Mesothelial cell of epicardium (in vitro differentiated cells): Measurements from ENCODE around the gene TMEM229A. TPM values are rescaled to one million over a fixed set of nuclear protein-coding genes. Genes with fewer than 3 reads are reported as not detected.
"Not testable (repeated sequence)": the region's sequence is repeated elsewhere in the genome, so short reads cannot be mapped to it uniquely, and the experiment has no call there.

Experiments
- DNase-seq, 2 experiments: peaks; one replicate each; pipeline ENCODE4 v3.0.0; 2021; ENCODE audit warnings: low spot score in 2 of 2; ENCODE audit not compliant: unreplicated experiment in 2 of 2
- H3K27ac Mint-ChIP-seq: 2 replicates; pipeline ENCODE4 v1.8.0; 2021; ENCODE audit warnings: mixed read lengths
- H3K27me3 Mint-ChIP-seq: 2 replicates; pipeline ENCODE4 v1.8.0; 2021; ENCODE audit warnings: low read depth, mixed read lengths
- H3K36me3 Mint-ChIP-seq: 2 replicates; pipeline ENCODE4 v1.8.0; 2021; ENCODE audit warnings: mixed read lengths
- H3K4me1 Mint-ChIP-seq: 2 replicates; pipeline ENCODE4 v1.8.0; 2021; ENCODE audit warnings: mixed read lengths
- H3K4me3 Mint-ChIP-seq: 2 replicates; pipeline ENCODE4 v1.8.0; 2021; ENCODE audit warnings: mild to moderate bottlenecking, moderate library complexity, mixed read lengths
- H3K9me3 Mint-ChIP-seq: 2 replicates; pipeline ENCODE4 v1.8.0; 2021; ENCODE audit warnings: mixed read lengths
- CTCF ChIP-seq: fragments of 200-600 bp; sonication (generic); IDR thresholded peaks from one replicate; pipeline ENCODE4 v1.5.0; 2021; ENCODE audit warnings: antibody characterized with exemption; ENCODE audit not compliant: unreplicated experiment
- total RNA-seq: library from RNA; stranded (reverse); gene quantifications from 3 replicates; pipeline ENCODE4 v1.2.1, GENCODE V29; 2021

TMEM229A gene
- total RNA-seq, 1 donor from 2014 or later = 0.69 TPM

DNA sequence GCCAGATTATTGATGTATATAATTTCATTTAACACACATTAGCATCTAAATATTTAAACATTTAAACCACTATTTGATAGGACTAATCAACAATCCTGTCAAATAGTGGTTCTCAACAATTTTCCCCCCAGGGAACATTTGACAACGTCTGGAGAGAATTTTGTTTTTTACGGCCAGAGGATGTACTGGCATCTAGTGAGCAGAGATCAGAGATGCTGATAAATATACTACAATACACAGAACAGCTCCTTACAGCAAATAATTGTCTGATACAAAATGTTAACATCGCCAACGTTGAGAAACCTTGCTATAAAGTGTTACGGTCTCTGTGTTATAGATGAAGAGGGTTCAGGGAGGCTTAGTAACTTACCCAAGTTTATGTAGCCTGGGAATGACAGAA lies 25.0 kb upstream of the TMEM229A start:
- no peak for DNase-seq
- H3K4me1 Mint-ChIP-seq = peaks cover 3% of the 10 kb centered on the region
- H3K36me3 Mint-ChIP-seq = no peaks in the 10 kb centered on the region
- no peaks in the 10 kb centered on the region for H3K9me3 Mint-ChIP-seq
- no peak overlapping the region for H3K4me3 Mint-ChIP-seq
- no peak overlapping the region for H3K27ac Mint-ChIP-seq
- no peaks in the 10 kb centered on the region for H3K27me3 Mint-ChIP-seq
- TF ChIP-seq CTCF = no peak

DNA sequence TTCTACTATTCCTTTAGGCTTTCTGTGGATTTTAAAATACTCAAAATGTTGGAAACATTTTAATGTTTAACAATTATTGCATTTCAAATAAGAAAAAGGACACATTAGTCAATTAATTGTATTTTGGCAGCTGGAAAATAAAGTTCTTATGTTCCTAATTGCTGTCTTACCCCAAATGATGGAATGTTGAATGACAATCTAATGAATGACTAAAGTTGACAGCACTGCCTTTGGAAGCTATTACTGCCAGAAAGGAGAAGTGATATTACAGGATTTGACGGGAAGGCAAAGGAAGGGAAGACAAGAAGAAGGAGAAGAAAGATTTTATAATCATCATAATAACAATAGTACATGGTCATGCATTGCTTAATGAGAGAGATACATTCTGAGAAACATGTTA lies 23.4 kb upstream of the TMEM229A start:
- Mint-ChIP-seq H3K4me1 (peaks cover 3% of the 10 kb centered on the region), H3K36me3 (no peaks in the 10 kb centered on the region), H3K27ac (no peak overlapping the region), H3K4me3 (no peak overlapping the region), H3K27me3 (no peaks in the 10 kb centered on the region), H3K9me3 (no peaks in the 10 kb centered on the region)
- DNase-seq = no peak
- no peak for TF ChIP-seq CTCF

GRCh38 chr7:124051681-124052377 lies 19.0 kb upstream of the TMEM229A start:
- Mint-ChIP-seq H3K4me1 (no peaks in the 10 kb centered on the region), H3K36me3 (no peaks in the 10 kb centered on the region), H3K27me3 (no peaks in the 10 kb centered on the region), H3K9me3 (no peaks in the 10 kb centered on the region), H3K4me3 (no peak overlapping the region), H3K27ac (no peak overlapping the region)
- TF ChIP-seq CTCF = no peak
- no peak for DNase-seq

- TF ChIP-seq CTCF = no peak
- H3K4me3 Mint-ChIP-seq = no peak overlapping the region
- H3K9me3 Mint-ChIP-seq = no peaks in the 10 kb centered on the region
- H3K27ac Mint-ChIP-seq = no peak overlapping the region
- no peak for DNase-seq
- no peaks in the 10 kb centered on the region for H3K36me3 Mint-ChIP-seq
- H3K27me3 Mint-ChIP-seq = peaks cover 5% of the 10 kb centered on the region
- H3K4me1 Mint-ChIP-seq = no peaks in the 10 kb centered on the region
These were observed 10.0 kb upstream of the TMEM229A start for GRCh38 chr7:124042826-124043225.

DNA sequence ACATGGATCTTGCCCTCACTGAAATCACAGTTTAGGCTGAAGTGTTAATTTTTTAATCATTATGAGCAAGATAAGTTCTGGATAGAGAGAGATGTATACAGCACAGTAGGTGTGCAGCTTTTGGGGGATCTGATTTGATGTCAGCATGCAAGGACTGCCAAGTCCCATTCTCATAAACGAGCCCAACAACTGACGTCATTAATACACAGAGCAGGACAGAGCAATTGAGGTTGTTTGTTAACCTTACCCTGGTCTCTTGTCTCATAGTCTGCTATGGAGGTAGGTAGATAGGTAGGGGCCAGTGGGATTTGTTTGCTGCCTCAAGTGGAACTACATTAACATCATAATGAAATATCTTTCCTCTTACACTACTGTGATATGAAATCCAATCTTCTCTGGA lies 8.6 kb upstream of the TMEM229A start:
- TF ChIP-seq CTCF = no peak
- no peaks in the 10 kb centered on the region for H3K9me3 Mint-ChIP-seq
- H3K27me3 Mint-ChIP-seq = peaks cover 12% of the 10 kb centered on the region
- no peak overlapping the region for H3K4me3 Mint-ChIP-seq
- no peak for DNase-seq
- H3K4me1 Mint-ChIP-seq = no peaks in the 10 kb centered on the region
- no peak overlapping the region for H3K27ac Mint-ChIP-seq
- no peaks in the 10 kb centered on the region for H3K36me3 Mint-ChIP-seq

- not testable (repeated sequence) for DNase-seq, H3K27ac Mint-ChIP-seq, H3K9me3 Mint-ChIP-seq, H3K4me1 Mint-ChIP-seq, H3K36me3 Mint-ChIP-seq, H3K4me3 Mint-ChIP-seq
- H3K27me3 Mint-ChIP-seq = peaks cover 40% of the 10 kb centered on the region
These were observed 5.0 kb upstream of the TMEM229A start for GRCh38 chr7:124037902-124038301.
